HEK293 (cell line): ENCODE data around the gene RPUSD4.

Source experiments
- SETDB1 ChIP-seq: IDR thresholded peaks from one replicate; pipeline ENCODE4 v1.6.1; 2017; ENCODE audit warnings: mild to moderate bottlenecking, low read length, moderate library complexity, mixed read lengths; ENCODE audit not compliant: insufficient read length
- ZNF138 ChIP-seq: fragments of 450-650 bp; formaldehyde crosslinking; IDR thresholded peaks from 2 replicates; pipeline ENCODE4 v1.5.1; 2016; ENCODE audit warnings: missing biosample characterization, missing genetic modification characterization, borderline replicate concordance
- ZNF274 ChIP-seq, 2 experiments: fragments of 200-500 bp in 1 of 2; fragments of 450-650 bp in 1 of 2; sonication (Bioruptor generic) in 1 of 2; formaldehyde crosslinking in 1 of 2; IDR thresholded peaks; 2 replicates each; pipeline versions ENCODE4 v1.5.1 to v1.6.1; 2014 to 2016; ENCODE audit warnings: borderline replicate concordance in 1 of 2, inconsistent platforms in 1 of 2, low read length in 1 of 2, missing biosample characterization in 1 of 2, missing genetic modification characterization in 1 of 2
- ZNF302 ChIP-seq: fragments of 450-650 bp; formaldehyde crosslinking; IDR thresholded peaks from 2 replicates; pipeline ENCODE4 v1.5.1; 2016; ENCODE audit warnings: missing biosample characterization, missing genetic modification characterization, low read depth
- ZNF335 ChIP-seq: fragments of 450-650 bp; formaldehyde crosslinking; conservative IDR thresholded peaks from 2 replicates; pipeline ENCODE4 v1.5.1; 2016; ENCODE audit warnings: missing biosample characterization, missing genetic modification characterization
- ZNF629 ChIP-seq: fragments of 450-650 bp; formaldehyde crosslinking; IDR thresholded peaks from 2 replicates; pipeline ENCODE4 v1.5.1; 2017; ENCODE audit warnings: missing biosample characterization, missing genetic modification characterization
- ZNF677 ChIP-seq: fragments of 450-650 bp; IDR thresholded peaks from 2 replicates; pipeline ENCODE4 v1.5.0; 2018; ENCODE audit warnings: missing biosample characterization, mild to moderate bottlenecking, missing genetic modification characterization, moderate library complexity
- TF ChIP-seq, protein P1 (sequence below): fragments of 450-650 bp; formaldehyde crosslinking; IDR thresholded peaks from 2 replicates; pipeline ENCODE4 v1.5.1; 2017; ENCODE audit warnings: missing biosample characterization, missing genetic modification characterization
- TF ChIP-seq, protein P2 (sequence below): fragments of 450-650 bp; formaldehyde crosslinking; IDR thresholded peaks from 2 replicates; pipeline ENCODE4 v1.5.1; 2016; ENCODE audit warnings: missing biosample characterization, missing genetic modification characterization
- TF ChIP-seq, protein P3 (sequence below): fragments of 450-650 bp; formaldehyde crosslinking; IDR thresholded peaks from 2 replicates; pipeline ENCODE4 v1.5.1; 2016; ENCODE audit warnings: missing biosample characterization, missing genetic modification characterization
- TF ChIP-seq, protein P4 (sequence below): fragments of 450-650 bp; formaldehyde crosslinking; IDR thresholded peaks from 2 replicates; pipeline ENCODE4 v1.5.1; 2016; ENCODE audit warnings: missing biosample characterization, missing genetic modification characterization
- TF ChIP-seq, protein P5 (sequence below): IDR thresholded peaks from 2 replicates; pipeline ENCODE4 v1.6.1; 2011; ENCODE audit warnings: mild to moderate bottlenecking, low read depth, low read length, borderline replicate concordance
- TF ChIP-seq, protein P6 (sequence below): fragments of 450-650 bp; formaldehyde crosslinking; IDR thresholded peaks from 2 replicates; pipeline ENCODE4 v1.5.1; 2016; ENCODE audit warnings: missing biosample characterization, missing genetic modification characterization
- TF ChIP-seq, protein P7 (sequence below): fragments of 450-650 bp; formaldehyde crosslinking; optimal IDR thresholded peaks from 2 replicates; pipeline ENCODE3; 2016; ENCODE audit warnings: missing biosample characterization, mild to moderate bottlenecking, missing genetic modification characterization

DNA sequence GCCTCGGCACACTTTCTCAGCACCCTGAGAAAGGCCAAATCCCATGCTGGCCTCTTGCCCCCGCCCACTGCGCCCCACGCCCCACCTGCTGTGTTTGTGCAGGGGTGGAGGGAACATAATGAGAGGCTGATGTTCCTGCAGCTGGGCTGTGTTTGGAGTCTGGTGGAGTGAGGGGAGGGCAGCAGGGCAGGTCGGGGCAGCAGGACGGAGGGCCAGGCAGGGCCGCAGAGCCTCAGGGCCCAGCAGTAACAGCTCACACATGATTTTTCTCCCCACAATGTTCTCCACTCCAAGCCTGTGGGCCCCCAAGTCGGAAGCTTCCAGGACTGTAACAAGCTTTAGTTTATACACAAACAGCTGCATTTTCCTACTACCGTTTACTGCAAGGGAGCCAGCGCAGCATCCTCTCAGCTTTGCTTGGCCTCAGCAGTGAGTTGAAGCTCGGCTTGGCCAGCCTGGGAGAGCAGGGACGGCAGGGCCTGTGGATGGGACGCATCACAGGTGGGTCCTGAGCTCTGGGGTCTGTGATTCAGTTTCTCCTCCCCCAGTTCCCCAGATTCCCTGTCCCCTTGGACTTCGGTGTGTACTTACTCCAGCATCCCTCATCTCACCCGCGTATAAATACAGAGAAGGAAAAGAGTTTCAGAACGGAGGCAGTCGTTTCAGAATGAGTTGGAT lies 51.0 kb downstream of the RPUSD4 start:
- no peak for TF ChIP-seq ZNF302 (tag by site-specific recombination)
- TF ChIP-seq, protein P1, sequence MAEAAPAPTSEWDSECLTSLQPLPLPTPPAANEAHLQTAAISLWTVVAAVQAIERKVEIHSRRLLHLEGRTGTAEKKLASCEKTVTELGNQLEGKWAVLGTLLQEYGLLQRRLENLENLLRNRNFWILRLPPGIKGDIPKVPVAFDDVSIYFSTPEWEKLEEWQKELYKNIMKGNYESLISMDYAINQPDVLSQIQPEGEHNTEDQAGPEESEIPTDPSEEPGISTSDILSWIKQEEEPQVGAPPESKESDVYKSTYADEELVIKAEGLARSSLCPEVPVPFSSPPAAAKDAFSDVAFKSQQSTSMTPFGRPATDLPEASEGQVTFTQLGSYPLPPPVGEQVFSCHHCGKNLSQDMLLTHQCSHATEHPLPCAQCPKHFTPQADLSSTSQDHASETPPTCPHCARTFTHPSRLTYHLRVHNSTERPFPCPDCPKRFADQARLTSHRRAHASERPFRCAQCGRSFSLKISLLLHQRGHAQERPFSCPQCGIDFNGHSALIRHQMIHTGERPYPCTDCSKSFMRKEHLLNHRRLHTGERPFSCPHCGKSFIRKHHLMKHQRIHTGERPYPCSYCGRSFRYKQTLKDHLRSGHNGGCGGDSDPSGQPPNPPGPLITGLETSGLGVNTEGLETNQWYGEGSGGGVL: no peak
- TF ChIP-seq ZNF274 (IDR thresholded peaks at IDR 0.05; ENCODE audit: low read length): no peak
- TF ChIP-seq ZNF274 (tag by site-specific recombination; IDR thresholded peaks at IDR 0.05; ENCODE audit: borderline replicate concordance): no peak
- TF ChIP-seq, protein P2, sequence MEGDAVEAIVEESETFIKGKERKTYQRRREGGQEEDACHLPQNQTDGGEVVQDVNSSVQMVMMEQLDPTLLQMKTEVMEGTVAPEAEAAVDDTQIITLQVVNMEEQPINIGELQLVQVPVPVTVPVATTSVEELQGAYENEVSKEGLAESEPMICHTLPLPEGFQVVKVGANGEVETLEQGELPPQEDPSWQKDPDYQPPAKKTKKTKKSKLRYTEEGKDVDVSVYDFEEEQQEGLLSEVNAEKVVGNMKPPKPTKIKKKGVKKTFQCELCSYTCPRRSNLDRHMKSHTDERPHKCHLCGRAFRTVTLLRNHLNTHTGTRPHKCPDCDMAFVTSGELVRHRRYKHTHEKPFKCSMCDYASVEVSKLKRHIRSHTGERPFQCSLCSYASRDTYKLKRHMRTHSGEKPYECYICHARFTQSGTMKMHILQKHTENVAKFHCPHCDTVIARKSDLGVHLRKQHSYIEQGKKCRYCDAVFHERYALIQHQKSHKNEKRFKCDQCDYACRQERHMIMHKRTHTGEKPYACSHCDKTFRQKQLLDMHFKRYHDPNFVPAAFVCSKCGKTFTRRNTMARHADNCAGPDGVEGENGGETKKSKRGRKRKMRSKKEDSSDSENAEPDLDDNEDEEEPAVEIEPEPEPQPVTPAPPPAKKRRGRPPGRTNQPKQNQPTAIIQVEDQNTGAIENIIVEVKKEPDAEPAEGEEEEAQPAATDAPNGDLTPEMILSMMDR (tag by site-specific recombination): no peak
- TF ChIP-seq ZNF138 (tag by site-specific recombination): no peak
- TF ChIP-seq, protein P3, sequence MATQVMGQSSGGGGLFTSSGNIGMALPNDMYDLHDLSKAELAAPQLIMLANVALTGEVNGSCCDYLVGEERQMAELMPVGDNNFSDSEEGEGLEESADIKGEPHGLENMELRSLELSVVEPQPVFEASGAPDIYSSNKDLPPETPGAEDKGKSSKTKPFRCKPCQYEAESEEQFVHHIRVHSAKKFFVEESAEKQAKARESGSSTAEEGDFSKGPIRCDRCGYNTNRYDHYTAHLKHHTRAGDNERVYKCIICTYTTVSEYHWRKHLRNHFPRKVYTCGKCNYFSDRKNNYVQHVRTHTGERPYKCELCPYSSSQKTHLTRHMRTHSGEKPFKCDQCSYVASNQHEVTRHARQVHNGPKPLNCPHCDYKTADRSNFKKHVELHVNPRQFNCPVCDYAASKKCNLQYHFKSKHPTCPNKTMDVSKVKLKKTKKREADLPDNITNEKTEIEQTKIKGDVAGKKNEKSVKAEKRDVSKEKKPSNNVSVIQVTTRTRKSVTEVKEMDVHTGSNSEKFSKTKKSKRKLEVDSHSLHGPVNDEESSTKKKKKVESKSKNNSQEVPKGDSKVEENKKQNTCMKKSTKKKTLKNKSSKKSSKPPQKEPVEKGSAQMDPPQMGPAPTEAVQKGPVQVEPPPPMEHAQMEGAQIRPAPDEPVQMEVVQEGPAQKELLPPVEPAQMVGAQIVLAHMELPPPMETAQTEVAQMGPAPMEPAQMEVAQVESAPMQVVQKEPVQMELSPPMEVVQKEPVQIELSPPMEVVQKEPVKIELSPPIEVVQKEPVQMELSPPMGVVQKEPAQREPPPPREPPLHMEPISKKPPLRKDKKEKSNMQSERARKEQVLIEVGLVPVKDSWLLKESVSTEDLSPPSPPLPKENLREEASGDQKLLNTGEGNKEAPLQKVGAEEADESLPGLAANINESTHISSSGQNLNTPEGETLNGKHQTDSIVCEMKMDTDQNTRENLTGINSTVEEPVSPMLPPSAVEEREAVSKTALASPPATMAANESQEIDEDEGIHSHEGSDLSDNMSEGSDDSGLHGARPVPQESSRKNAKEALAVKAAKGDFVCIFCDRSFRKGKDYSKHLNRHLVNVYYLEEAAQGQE (tag by site-specific recombination): no peak
- TF ChIP-seq ZNF629 (tag by site-specific recombination): no peak
- TF ChIP-seq, protein P4, sequence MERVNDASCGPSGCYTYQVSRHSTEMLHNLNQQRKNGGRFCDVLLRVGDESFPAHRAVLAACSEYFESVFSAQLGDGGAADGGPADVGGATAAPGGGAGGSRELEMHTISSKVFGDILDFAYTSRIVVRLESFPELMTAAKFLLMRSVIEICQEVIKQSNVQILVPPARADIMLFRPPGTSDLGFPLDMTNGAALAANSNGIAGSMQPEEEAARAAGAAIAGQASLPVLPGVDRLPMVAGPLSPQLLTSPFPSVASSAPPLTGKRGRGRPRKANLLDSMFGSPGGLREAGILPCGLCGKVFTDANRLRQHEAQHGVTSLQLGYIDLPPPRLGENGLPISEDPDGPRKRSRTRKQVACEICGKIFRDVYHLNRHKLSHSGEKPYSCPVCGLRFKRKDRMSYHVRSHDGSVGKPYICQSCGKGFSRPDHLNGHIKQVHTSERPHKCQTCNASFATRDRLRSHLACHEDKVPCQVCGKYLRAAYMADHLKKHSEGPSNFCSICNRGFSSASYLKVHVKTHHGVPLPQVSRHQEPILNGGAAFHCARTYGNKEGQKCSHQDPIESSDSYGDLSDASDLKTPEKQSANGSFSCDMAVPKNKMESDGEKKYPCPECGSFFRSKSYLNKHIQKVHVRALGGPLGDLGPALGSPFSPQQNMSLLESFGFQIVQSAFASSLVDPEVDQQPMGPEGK (tag by site-specific recombination): no peak
- TF ChIP-seq, protein P5, sequence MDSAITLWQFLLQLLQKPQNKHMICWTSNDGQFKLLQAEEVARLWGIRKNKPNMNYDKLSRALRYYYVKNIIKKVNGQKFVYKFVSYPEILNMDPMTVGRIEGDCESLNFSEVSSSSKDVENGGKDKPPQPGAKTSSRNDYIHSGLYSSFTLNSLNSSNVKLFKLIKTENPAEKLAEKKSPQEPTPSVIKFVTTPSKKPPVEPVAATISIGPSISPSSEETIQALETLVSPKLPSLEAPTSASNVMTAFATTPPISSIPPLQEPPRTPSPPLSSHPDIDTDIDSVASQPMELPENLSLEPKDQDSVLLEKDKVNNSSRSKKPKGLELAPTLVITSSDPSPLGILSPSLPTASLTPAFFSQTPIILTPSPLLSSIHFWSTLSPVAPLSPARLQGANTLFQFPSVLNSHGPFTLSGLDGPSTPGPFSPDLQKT: no peak
- TF ChIP-seq, protein P6, sequence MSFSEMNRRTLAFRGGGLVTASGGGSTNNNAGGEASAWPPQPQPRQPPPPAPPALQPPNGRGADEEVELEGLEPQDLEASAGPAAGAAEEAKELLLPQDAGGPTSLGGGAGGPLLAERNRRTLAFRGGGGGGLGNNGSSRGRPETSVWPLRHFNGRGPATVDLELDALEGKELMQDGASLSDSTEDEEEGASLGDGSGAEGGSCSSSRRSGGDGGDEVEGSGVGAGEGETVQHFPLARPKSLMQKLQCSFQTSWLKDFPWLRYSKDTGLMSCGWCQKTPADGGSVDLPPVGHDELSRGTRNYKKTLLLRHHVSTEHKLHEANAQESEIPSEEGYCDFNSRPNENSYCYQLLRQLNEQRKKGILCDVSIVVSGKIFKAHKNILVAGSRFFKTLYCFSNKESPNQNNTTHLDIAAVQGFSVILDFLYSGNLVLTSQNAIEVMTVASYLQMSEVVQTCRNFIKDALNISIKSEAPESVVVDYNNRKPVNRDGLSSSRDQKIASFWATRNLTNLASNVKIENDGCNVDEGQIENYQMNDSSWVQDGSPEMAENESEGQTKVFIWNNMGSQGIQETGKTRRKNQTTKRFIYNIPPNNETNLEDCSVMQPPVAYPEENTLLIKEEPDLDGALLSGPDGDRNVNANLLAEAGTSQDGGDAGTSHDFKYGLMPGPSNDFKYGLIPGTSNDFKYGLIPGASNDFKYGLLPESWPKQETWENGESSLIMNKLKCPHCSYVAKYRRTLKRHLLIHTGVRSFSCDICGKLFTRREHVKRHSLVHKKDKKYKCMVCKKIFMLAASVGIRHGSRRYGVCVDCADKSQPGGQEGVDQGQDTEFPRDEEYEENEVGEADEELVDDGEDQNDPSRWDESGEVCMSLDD: no peak
- TF ChIP-seq, protein P7, sequence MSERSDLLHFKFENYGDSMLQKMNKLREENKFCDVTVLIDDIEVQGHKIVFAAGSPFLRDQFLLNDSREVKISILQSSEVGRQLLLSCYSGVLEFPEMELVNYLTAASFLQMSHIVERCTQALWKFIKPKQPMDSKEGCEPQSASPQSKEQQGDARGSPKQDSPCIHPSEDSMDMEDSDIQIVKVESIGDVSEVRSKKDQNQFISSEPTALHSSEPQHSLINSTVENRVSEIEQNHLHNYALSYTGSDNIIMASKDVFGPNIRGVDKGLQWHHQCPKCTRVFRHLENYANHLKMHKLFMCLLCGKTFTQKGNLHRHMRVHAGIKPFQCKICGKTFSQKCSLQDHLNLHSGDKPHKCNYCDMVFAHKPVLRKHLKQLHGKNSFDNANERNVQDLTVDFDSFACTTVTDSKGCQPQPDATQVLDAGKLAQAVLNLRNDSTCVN (tag by site-specific recombination): no peak
- TF ChIP-seq ZNF677 (tag by site-specific recombination): no peak
- no peak for TF ChIP-seq ZNF335
- TF ChIP-seq SETDB1: no peak
